ENCODE data around the gene ATP8B4.
A peak's percentile ranks its signal among the peaks of the same experiment; 100 is the strongest.

ATP8B4 gene

DNA sequence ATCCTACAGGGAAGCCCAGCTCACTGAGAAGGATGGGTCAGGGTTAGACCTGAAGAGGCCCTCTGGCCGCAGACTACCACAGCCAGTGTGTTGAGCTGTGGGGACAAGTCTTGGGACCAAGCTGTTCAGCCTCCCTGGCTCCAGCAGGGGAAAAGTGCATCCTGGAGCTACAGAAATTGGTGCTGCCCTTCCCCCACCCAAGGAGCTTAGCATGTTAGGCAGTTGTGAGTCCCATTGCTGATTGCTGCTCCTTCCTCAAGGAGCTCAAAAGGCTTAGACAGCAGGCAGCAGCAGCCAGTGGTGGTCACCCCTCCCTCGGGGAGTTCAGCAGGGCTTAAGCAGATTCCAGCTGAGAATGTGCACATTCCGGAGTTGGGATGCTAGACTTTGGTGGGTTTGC is 165.6 kb downstream of the ATP8B4 start:
- peak; percentile 56 for DNase-seq (ENCODE audit: low read depth, low spot score)

DNA sequence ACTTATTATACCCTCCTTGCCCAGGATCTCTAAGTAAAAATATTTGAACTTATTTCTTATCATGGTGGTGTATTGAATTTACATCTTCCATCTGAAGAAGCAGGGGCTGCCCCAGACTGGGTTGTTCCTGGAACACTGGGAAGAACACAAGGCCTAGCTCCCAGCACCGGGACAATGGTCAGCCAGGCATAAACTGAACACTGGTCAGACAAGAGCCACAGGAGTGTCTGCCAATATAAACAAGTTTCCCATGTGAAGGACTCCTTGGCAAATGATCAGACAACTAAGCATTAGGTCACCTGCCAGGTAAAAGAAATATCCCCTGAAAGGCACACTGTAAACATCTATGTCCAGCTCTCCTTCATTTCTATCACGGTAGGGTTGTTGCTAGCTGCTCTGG is 172.4 kb downstream of the ATP8B4 start:
- no peak for DNase-seq (ENCODE audit: low read depth, low spot score)

DNA sequence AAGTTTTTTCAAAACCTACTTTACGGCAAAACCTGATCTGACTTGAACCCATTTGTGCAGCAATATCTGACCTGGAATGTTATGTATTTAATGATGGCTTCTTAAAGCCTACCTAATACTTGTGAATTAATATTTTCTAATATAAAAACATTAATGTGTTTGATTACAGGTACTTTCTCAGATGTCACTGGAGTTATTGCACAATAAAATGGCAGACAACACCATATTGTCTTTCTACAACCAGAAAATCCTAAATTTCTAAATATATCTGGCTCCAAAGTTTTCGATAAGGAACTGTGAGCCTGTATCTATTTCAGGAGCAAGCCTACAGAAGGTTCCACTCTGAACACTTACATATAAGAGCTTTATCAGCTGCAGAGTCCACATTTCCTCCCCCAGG is 184.5 kb downstream of the ATP8B4 start:
- DNase-seq (ENCODE audit: low read depth, low spot score) = no peak

DNA sequence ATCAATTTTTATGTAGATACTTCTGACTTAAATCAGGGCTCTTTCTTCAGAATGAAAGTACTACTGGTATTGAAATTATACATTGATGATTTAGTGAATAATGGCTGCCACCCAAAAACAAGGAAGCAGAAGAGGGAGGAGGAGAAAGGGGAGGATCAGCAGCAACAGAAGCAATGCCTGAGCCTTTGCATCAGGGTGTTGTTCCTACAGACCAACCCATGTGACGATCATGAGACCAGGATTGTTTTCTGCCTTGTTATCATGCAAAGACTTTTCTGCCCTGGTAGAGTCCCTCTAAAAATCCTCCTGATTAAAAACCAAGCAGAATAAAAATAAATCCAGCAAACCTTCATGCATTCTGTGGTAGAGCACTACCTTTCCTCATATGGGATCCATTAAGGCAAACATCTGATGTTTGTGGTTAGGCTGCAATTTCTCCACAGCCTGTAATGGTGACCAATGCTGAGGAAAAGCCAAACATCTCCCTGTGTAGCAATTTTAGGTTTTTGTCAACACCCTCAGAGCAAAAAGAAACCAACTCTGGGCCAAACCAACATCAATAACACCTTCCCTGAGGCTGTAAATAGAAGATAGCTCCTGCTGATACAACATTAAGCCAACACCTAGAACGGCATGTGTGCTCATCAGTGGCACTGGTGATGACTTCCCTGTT is 191.7 kb downstream of the ATP8B4 start:
- peak; percentile 6 for DNase-seq (ENCODE audit: low read depth, low spot score)

DNA sequence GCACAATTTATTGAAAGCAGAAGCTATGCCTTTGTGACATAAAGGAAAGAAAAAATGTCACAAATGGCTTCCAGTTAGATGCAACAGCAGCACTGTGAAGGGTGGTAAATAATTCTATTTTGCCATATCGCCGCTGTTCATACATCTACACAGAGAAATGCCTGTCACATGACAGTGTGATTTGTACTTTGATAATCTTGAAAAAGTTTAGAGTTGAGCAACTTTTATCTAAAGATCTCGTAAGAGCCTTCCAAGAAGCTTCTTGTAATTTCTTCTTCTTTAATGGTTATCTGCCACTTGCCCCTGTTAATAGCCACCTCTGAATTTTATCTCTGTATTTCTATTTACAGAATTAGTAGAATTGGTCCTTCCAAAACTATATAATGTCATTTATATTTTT is 192.3 kb downstream of the ATP8B4 start:
- DNase-seq (ENCODE audit: low read depth, low spot score) = no peak

DNA sequence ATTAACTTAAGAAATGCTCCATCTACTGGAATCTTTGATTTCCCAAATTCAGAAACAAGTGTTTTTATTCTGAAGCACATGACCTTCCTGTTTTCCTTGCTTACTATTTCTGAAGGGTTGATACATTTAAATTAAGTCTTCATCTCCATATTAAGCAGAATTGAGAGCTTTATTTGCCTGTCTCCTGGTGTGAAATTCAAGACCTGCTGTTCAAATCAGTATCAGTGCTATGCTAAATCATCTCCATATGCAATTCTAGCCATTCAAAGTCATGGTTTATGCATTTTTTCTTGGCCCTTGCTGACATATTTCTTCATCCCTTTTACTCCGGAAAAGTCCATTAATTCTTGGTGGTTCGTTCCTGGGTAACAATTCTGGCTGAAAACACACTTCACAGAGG is 195.4 kb downstream of the ATP8B4 start:
- no peak for DNase-seq (ENCODE audit: low read depth, low spot score)

DNA sequence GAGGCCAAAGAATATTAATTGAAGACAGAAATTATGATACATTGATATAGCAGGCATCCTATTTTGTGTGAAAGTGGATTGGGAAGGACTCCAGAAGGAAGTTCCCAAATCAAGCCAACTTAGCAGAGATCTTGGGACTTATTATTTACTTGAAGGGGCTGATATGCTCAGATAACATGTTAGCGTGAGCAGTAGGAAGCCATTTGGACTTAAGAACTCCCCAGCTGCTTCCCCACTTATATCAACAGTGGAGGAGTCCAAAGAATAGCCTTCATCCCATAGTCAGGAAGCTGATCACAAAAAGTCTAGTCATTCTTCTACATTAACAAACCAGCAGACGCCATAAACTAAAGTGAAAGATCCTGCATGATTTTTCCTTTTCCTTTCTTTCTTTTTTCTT is 200.0 kb downstream of the ATP8B4 start:
- DNase-seq (ENCODE audit: low read depth, low spot score) = no peak

DNA sequence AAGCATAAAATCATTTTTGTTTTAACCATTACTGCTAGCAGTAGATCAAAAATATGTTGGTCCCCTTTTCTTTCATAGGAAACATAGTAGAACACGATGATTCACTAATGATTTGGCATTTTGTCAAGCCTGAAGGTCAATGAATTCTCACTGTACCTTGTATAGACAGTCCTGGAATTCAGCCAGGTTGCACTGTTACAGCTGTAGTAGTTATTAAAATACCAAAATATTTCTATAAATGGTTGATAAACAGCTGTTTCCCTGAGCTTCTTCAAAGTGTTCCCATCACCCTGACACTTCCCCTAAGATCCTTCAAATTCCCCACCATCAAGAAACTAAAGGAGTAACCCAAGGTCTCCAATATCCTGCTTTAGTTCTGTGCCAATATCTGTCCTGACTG is 200.9 kb downstream of the ATP8B4 start:
- DNase-seq (ENCODE audit: low read depth, low spot score) = no peak

DNA sequence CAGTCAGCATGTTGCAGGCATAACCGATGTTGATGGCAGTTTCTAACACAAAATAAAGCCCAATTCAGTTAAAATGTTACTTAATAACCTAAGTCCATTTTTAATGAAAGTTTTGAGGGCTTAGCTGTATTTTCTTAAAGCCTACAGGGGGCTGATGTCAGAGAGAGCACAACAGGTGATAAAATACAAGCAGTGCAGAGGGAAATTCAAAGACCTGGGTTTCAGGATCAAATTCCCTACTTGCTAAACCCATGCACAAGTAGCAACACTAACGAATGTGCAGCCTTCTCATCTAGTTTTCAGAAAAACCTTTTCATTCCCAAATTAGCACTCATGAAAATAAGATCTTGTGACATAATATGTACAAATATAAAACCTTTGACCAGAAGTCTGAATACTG is 202.0 kb downstream of the ATP8B4 start:
- DNase-seq (ENCODE audit: low read depth, low spot score) = no peak

DNA sequence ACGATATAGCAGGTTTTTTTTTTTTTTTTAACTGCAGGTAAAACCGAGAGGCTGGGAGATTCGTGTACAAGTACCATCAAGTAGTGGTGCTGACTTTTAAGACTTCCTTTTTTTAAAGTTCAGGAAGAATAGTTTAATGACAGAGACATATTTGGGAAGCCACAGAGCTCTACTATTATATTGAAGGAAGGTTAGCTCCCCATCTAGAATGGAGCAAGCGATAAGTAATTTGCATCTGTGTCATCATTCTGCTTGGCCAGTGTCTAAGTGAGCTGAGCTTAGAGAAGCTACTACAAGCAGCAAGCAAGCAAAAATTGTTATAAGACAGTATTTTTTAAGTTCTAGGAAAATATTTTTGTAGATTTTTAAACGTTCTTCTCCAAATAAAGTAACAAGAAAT is 203.2 kb downstream of the ATP8B4 start:
- no peak for DNase-seq (ENCODE audit: low read depth, low spot score)

DNA sequence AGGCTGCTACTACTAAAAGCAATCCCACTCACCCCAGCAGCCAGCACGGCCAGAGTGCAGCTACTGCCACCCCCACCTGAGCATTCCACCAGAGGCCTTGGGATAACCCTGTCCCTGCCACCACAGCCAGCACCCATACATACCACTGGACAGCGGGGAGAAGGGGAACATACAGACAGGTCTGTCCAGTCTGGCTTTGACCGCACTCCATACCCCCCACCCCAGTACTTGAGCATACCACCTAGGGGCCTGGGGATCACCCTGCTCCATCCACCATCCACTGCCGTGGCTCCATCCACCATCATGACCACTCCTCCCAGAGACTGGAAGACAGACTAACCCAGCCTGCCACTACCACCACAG is 210.1 kb downstream of the ATP8B4 start:
- DNase-seq (ENCODE audit: low read depth, low spot score) = no peak

DNA sequence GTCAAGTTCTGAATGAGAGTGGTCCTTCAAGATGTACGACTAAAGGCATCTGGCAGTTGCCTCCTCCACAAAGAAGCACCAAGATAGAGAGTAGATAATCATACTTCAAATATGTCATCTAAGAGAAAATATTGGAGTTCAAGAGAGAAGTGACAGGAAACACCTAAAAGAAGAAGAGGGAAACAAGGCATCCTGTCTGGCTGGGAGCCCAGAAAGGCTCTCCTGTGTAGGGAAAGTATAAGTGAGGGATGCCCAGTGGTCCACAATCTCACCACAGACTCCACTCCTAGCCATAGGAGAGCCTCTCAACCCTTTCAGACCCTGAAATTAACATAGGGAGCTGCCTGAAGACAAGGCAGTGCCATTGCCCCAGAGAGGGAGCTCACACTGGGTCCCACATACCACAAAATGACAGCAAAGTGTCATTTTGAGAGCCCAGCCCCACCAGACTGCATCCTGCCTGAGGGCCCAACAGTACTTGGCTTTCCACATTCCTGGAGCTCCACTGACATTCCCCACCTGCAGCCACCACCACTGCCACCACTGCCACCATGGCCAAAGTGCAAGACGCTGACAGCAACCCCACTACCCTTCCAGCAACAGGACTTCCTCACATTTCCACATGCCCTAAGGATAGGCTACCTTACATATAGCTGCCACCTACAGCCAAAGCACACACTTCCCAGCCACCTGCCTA is 210.6 kb downstream of the ATP8B4 start:
- DNase-seq (ENCODE audit: low read depth, low spot score) = peak; percentile 66

DNA sequence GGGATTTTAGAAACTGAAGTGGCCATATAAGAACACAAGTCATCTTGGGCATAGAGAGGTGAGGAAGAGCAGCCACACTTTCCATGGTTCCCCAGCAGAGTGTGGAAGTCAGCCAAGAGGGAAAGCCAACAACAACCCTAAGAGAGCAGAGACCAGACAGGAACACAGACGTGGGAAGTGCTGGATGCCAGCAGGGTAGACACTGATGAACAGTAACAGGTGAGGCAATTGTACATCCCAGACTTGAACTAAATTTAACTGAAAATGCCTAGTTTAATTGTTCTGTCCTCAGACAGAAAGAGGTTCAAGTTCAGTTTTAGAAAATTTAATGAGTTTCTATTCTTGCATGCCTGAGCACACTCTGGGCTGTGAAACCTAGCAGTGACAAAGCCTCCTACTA is 212.1 kb downstream of the ATP8B4 start:
- no peak for DNase-seq (ENCODE audit: low read depth, low spot score)

DNA sequence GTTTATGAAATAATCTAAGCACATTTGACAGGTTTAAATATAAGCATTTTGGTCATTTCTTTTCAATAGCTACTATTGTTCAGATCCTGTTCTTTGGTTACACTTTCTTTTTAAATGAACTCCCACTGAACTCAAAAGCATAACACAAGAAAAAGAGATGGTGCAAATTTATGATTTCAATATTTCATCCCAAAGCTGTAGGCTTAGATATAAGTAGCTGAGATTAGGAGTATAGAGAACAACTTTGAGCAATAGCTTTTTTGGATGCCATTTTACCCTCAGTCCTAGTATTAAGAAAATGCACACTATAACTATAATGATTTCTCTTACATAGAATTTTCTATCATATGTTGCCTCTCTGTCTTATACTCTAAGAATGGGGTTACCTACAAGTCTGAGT is 213.8 kb downstream of the ATP8B4 start:
- no peak for DNase-seq (ENCODE audit: low read depth, low spot score)

DNA sequence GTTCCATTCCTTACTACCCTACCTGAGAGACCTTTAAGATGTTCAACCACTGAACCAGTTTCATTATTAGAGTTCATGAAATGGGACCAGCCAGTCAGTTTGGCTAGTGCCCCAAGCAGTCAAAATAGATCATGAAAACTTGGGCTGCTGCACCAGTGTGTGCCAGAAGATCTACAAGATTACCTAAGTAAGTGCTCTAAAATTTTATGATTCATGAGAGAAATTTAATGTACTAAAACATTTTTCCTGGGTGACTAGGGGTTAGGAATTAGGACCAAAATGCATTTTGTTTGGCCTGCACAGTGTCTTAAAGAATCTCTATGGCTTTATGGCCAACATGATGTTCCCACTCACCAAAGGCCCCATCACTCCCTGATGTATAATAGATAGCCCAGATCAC is 214.7 kb downstream of the ATP8B4 start:
- DNase-seq (ENCODE audit: low read depth, low spot score) = no peak

DNA sequence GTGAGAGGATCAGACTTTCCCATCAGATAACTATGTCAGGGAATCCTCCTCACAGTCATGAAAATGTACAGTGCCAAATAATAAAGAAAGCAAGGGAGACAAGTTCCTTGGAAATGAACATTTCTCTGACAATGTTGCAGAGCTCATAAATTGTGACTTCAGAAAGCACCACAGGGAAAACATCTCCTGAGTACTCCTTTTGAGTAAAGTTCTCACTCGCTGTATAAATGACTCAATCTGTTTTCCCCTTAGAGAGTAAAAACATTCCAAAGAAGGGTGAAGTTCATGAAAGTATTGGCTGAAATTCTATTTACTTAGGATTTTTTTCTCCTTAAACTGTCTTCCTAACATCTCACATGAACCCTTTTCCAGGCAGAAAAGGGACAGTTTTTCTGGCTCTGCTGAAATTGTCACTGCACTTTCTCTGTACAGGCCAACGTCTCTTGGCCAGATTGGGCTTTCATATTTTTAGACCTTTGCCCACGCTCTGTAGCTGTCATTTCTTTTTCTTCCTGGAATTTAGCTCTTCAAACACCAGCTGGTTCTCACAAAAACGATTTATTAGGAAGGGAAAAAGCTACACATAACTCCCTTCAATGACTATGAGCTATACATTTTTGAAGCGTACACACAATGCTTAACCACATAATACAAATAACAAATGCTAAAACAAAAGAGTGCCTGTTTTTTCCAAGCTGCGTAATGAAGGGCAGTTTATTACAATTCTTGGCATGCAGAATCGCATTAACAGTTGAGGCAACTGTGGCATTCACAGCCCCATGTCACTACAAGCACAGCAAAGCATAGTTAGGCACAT is 216.1 kb downstream of the ATP8B4 start:
- no peak for DNase-seq (ENCODE audit: low read depth, low spot score)

DNA sequence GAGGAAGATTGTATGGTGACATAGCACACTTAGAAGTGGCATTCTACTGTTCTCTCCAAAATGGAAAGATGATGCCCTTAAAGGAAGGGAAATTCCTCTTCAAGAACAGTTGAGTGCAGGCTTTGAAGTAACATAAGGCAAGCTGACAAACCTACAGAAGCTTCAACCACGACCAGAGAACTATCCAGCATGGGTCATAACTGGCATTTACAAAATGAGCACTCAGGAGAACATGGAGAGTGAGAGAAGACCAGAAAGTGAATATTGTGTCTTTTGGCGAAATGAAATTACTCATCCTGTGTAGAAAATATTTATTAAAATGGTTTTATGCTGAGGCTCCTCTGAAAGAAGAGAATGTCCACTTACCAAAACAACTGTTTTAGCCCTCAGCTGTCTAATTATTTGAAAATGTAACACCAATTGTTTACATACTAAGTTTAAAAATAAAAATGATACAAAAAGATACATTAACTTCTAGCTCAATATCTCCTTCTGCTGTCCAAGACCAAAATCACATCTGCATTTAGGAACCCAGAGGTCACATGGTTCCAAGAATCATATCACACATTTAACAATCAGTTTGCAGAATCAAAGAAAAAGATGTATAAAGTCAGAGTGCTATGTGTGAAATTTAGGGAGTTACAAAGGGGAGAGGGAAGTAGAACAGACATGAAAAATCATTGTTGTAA is 216.9 kb downstream of the ATP8B4 start:
- DNase-seq (ENCODE audit: low read depth, low spot score) = no peak

DNA sequence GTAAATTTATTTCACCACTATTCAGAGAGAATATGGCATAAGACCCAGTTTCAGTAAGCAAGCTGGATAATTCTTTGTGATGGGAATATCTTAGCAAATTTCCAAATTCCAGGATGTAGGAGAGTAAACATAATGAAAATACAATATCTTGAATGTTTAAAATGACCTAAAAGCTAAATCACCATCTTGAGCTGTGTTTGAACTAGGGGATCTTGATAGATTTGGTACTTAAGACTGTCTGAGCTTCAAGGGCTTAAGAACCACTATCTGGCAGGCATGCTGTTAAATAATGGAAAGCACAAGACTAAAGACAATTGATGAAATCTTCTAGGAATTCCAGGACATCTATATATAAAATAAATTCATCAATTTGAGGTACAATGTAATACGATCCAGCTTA is 217.7 kb downstream of the ATP8B4 start:
- no peak for DNase-seq (ENCODE audit: low read depth, low spot score)

DNA sequence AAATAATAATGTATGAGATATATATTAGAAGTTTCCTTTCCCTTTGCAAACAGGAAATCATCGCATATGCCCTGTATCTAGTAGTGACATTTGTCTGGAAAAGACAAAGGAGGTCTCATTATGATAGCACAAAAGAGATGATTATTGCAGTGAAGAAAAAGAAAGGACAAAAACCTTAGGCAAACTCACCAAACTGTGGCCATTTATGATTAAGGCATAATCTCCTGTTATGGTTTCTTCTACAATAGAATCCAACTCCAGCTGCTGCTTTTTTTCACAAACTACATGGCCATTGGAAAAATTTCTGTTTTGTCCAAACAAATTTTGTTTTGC is 218.2 kb downstream of the ATP8B4 start:
- no peak for DNase-seq (ENCODE audit: low read depth, low spot score)

DNA sequence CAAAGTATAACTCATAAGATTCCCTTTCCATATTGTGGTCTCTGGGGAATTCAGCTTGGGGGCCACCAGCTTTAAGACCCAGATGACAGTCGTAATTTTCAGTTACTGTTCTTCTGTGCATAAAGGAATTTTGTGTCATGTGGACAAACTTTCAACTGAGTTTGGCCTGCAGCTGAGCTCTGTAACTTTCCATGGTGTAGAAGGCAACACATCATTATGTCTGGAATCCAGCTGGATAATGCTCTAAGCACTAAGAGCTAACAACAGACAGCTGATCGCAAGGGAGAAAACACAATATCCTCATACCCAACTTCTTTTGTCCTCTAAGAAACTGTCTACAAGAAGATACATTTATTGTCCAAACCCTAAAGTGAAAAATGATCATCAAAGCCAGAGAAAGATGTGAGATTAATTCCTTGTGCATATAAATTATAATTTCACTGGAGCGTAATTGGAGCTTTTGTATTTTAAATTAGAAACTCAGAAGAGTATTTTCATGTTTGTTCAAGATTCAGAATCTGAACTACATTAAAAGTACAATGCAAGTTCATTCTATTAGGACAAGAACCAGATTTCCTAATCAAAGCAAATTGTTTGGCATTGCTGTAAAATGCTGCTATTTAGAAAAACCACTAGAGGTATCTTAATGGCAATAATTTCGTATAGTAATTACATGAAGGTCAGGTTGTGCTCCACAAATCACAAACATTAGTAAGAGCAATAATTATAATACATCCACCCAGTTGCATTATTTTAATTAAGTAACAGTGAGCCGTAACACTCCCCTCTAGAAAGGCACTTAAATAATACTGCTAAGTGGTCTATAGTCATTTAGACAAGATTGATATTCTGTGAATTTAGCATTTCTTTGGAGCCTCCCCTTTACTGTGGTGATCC is 218.8 kb downstream of the ATP8B4 start:
- DNase-seq (ENCODE audit: low read depth, low spot score) = no peak

DNA sequence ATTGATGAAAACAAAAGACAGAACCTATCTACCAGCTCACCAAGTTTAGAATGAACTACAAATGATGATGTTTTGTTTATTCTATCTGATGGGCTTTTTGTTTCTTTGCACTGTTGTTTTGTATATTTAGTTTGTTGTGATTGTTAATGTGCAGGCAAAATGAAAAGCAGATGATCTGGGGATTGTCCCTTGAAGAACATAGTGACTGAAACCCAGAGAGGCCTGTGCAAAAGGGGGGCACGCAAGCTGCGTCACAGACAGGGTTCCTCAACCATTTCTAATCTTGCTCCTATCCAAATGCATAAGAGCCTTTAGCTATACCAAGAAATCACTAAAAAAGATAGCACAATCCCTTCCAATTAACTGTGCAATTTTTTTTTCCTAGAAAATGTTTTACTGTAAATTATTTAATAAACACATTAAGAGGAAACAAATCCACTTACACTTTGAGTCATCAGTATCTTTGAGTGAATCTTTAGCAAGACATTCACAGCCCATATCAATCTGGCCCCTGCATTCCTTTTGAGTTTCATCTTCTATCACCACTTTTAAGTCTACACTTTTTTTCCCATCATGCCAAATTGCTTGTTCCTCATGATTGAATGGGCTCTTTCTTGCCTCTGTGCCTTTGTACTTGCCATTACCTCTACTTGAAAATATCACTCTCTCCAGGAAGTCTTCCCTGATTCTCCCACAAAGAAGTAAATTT is 220.3 kb downstream of the ATP8B4 start:
- DNase-seq (ENCODE audit: low read depth, low spot score) = no peak

Data from ELF-1 (cell line).